GM19395 (cell line): ENCODE measurements around the gene TNFAIP8L1.

Experiments
- ATAC-seq: cut with Tn5 transposase; IDR thresholded peaks from one replicate; pipeline ENCODE4 v1.9.1; 2021; ENCODE audit warnings: mild to moderate bottlenecking, moderate library complexity; ENCODE audit not compliant: unreplicated experiment

Gene TNFAIP8L1

GRCh38 chr19:4699826-4700692 lies 60.7 kb downstream of the TNFAIP8L1 start:
- ATAC-seq: no peak

GRCh38 chr19:4700693-4700970 lies 61.3 kb downstream of the TNFAIP8L1 start:
- ATAC-seq: no peak

- ATAC-seq: no peak
Measured at GRCh38 chr19:4701557-4701956, 62.2 kb downstream of the TNFAIP8L1 start.

GRCh38 chr19:4702764-4703163 lies 63.4 kb downstream of the TNFAIP8L1 start:
- no peak for ATAC-seq

DNA sequence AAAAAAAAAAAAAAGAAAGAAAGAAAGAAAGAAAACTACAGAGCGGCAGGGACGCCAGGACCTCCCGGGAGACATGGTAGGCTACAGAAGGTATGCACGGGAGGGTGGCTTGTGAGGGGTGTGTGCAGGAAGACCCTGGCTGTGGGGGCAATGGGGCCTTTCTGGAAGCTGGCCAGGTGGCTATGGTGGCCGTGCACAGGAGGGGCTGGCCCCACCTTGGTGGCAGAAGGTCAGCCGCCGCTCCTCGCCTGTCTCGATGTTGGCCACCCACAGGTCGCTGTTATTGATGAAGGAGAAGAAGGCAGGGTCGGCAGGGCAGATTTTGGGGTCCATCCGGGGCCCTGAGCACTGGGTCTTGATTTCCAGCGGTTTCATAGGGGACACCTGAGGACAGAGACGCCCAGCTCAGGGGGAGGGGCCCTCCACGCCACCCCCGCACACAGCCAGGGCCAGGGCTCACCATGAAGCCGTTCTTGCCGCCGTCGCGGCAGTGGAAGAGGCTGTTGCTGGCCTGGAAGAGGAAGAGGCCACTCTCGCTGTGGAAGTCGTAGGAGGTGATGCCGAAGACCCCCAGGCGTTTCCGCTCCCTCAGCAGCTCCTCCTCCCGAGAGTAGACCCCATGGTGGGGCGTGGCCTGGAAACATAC lies 64.5 kb downstream of the TNFAIP8L1 start:
- no peak for ATAC-seq

DNA sequence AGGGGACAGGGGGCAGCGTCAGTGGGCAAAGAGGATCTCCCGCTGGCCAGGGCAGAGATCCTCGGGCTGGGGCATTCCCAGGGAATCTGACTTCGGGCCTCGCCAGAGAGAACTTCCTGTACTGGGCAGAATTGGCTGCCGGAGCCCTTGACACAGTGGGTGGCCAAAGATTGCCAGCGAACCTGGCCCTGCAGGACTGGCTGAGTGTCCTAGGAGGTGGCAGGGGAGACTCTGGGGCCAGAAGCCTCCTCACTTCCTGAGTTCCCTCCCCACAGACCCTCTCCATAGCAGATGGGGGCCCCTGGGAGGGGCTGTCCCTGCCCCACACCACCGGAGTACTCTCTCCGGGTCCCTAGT lies 65.0 kb downstream of the TNFAIP8L1 start:
- ATAC-seq: no peak
